HEK293 (cell line): Measurements from ENCODE around the gene TMEM214.

Source experiments
- CTCF ChIA-PET: fragments of 350-600 bp; formaldehyde crosslinking; extraction: SDS; loops from one replicate; lab custom pipeline; 2021; ENCODE audit warnings: antibody characterized with exemption; lab: Yijun Ruan, JAX
- POLR2A ChIA-PET: fragments of 300-600 bp; formaldehyde crosslinking; extraction: SDS; loops from one replicate; lab custom pipeline; 2020; ENCODE audit warnings: antibody characterized with exemption, inconsistent platforms; lab: Yijun Ruan, JAX
- H3K27ac ChIP-seq: fragments of 200-500 bp; sonication (Bioruptor generic); 2 replicates; pipeline ENCODE4 v1.5.1; 2014; ENCODE audit warnings: low read depth, low read length, control low read depth, inconsistent platforms; ENCODE audit errors: extremely low read depth
- H3K36me3 ChIP-seq, 2 experiments: fragments of 200-500 bp in 1 of 2; sonication (Bioruptor generic) in 1 of 2; 1 replicate in 1 of 2; 2 replicates in 1 of 2; pipeline ENCODE4 v1.5.1; 2014 to 2017; ENCODE audit warnings: inconsistent platforms in 2 of 2, low read length in 2 of 2; ENCODE audit not compliant: control insufficient read depth in 2 of 2, insufficient read depth in 1 of 2
- H3K4me1 ChIP-seq: fragments of 200-500 bp; sonication (Bioruptor generic); 2 replicates; pipeline ENCODE4 v1.5.1; 2014; ENCODE audit warnings: mild to moderate bottlenecking, low read length, inconsistent platforms; ENCODE audit not compliant: control insufficient read depth, insufficient read depth
- H3K4me3 ChIP-seq: 2 replicates; pipeline ENCODE4 v1.5.1; 2011; ENCODE audit warnings: low read depth, mild to moderate bottlenecking, control low read depth, low read length, moderate library complexity
- H3K9me3 ChIP-seq: fragments of 200-500 bp; sonication (Bioruptor generic); 2 replicates; pipeline ENCODE4 v1.5.1; 2014; ENCODE audit warnings: low read depth, low read length, inconsistent platforms; ENCODE audit not compliant: control insufficient read depth, insufficient read depth
- GFI1B ChIP-seq: fragments of 450-650 bp; formaldehyde crosslinking; IDR thresholded peaks from 2 replicates; pipeline ENCODE4 v1.5.1; 2016; ENCODE audit warnings: missing biosample characterization, missing genetic modification characterization
- GLI2 ChIP-seq: fragments of 450-650 bp; formaldehyde crosslinking; IDR thresholded peaks from 2 replicates; pipeline ENCODE4; 2017; ENCODE audit warnings: missing biosample characterization, missing genetic modification characterization, low read depth, borderline replicate concordance
- GLIS1 ChIP-seq: fragments of 450-650 bp; formaldehyde crosslinking; IDR thresholded peaks from 2 replicates; pipeline ENCODE4 v1.5.1; 2016; ENCODE audit warnings: missing biosample characterization, missing genetic modification characterization
- MEIS1 ChIP-seq: sonication (generic); formaldehyde crosslinking; IDR thresholded peaks from 2 replicates; pipeline ENCODE4 v1.8.1; 2022; ENCODE audit warnings: missing genetic modification reagents, mild to moderate bottlenecking, borderline replicate concordance
- ZNF157 ChIP-seq: fragments of 450-650 bp; formaldehyde crosslinking; IDR thresholded peaks from 2 replicates; pipeline ENCODE4 v1.5.1; 2016; ENCODE audit warnings: missing biosample characterization, missing genetic modification characterization
- ZNF266 ChIP-seq: fragments of 450-650 bp; formaldehyde crosslinking; IDR thresholded peaks from 2 replicates; pipeline ENCODE4 v1.5.1; 2016; ENCODE audit warnings: missing biosample characterization, missing genetic modification characterization, low read depth
- ZNF280D ChIP-seq: fragments of 450-650 bp; formaldehyde crosslinking; IDR thresholded peaks from 2 replicates; pipeline ENCODE4 v1.5.1; 2016; ENCODE audit warnings: missing biosample characterization, missing genetic modification characterization
- ZNF302 ChIP-seq: fragments of 450-650 bp; formaldehyde crosslinking; IDR thresholded peaks from 2 replicates; pipeline ENCODE4 v1.5.1; 2016; ENCODE audit warnings: missing biosample characterization, missing genetic modification characterization, low read depth
- ZNF311 ChIP-seq: fragments of 450-650 bp; formaldehyde crosslinking; IDR thresholded peaks from 2 replicates; pipeline ENCODE4 v1.5.1; 2017; ENCODE audit warnings: missing biosample characterization, missing genetic modification characterization, borderline replicate concordance
- ZNF362 ChIP-seq: fragments of 450-650 bp; formaldehyde crosslinking; IDR thresholded peaks from 2 replicates; pipeline ENCODE4 v1.5.1; 2016; ENCODE audit warnings: missing biosample characterization, missing genetic modification characterization
- ZNF416 ChIP-seq: fragments of 450-650 bp; formaldehyde crosslinking; IDR thresholded peaks from 2 replicates; pipeline ENCODE4 v1.5.1; 2016; ENCODE audit warnings: missing biosample characterization, missing genetic modification characterization
- ZNF529 ChIP-seq: fragments of 450-650 bp; formaldehyde crosslinking; IDR thresholded peaks from 2 replicates; pipeline ENCODE4 v1.5.1; 2017; ENCODE audit warnings: missing genetic modification characterization, missing biosample characterization; ENCODE audit not compliant: insufficient replicate concordance
- ZNF560 ChIP-seq: fragments of 450-650 bp; formaldehyde crosslinking; IDR thresholded peaks from 2 replicates; pipeline ENCODE4 v1.5.1; 2017; ENCODE audit warnings: missing biosample characterization, missing genetic modification characterization, borderline replicate concordance
- ZNF624 ChIP-seq: fragments of 450-650 bp; formaldehyde crosslinking; IDR thresholded peaks from 2 replicates; pipeline ENCODE4 v1.5.1; 2017; ENCODE audit warnings: missing biosample characterization, missing genetic modification characterization
- ZNF670 ChIP-seq: fragments of 450-650 bp; formaldehyde crosslinking; IDR thresholded peaks from 2 replicates; pipeline ENCODE4 v1.5.1; 2016; ENCODE audit warnings: missing biosample characterization, missing genetic modification characterization, low read depth
- ZNF701 ChIP-seq: fragments of 450-650 bp; formaldehyde crosslinking; IDR thresholded peaks from 2 replicates; pipeline ENCODE4 v1.5.1; 2016; ENCODE audit warnings: missing biosample characterization, missing genetic modification characterization
- ZNF843 ChIP-seq: fragments of 450-650 bp; formaldehyde crosslinking; IDR thresholded peaks from 2 replicates; pipeline ENCODE4 v1.5.1; 2016; ENCODE audit warnings: missing biosample characterization, missing genetic modification characterization
- ZXDB ChIP-seq: fragments of 450-650 bp; formaldehyde crosslinking; IDR thresholded peaks from 2 replicates; pipeline ENCODE4 v1.5.1; 2016; ENCODE audit warnings: missing biosample characterization, missing genetic modification characterization

Gene TMEM214

GRCh38 chr2:27010139-27010538, 22.6 kb upstream of the TMEM214 start (continued):
- TF ChIP-seq ZNF280D (tag by site-specific recombination) (no peak), ZNF362 (tag by site-specific recombination) (no peak), ZNF670 (tag by site-specific recombination) (no peak)

- CTCF ChIA-PET, result interaction anchor here (5.5 to 10.1 kb wide), 2 partner anchors 51 kb away, joined by 53 to 307 read pairs; no protein-coding TSS in a partner anchor
- H3K9me3 ChIP-seq, result no peaks in the 10 kb centered on the region
- H3K27ac ChIP-seq, result no peak overlapping the region
- no peak for TF ChIP-seq ZNF311
- no peak for TF ChIP-seq ZNF624 (tag by site-specific recombination)
- TF ChIP-seq MEIS1 (CRISPR knock-in tag), result no peak
- no peak for TF ChIP-seq ZNF701 (tag by site-specific recombination)
- TF ChIP-seq ZXDB (tag by site-specific recombination), result no peak
- TF ChIP-seq, all 188 proteins: peak for 0
- no peak overlapping the region for H3K4me3 ChIP-seq
- no peaks in the 10 kb centered on the region for H3K4me1 ChIP-seq
- H3K36me3 ChIP-seq, result no peaks in the 10 kb centered on the region
- POLR2A ChIA-PET, result no interaction called here
Observed at GRCh38 chr2:27013738-27014137, 19.0 kb upstream of the TMEM214 start.

- no peaks in the 10 kb centered on the region for H3K9me3 ChIP-seq
- H3K4me3 ChIP-seq, result no peak overlapping the region
- TF ChIP-seq ZNF157 (tag by site-specific recombination), result no peak
- TF ChIP-seq ZNF701 (tag by site-specific recombination), result no peak
- no peak for TF ChIP-seq GFI1B (tag by site-specific recombination)
- TF ChIP-seq ZNF529, result no peak
- no peak for TF ChIP-seq ZNF560 (tag by site-specific recombination)
- TF ChIP-seq ZNF416 (tag by site-specific recombination), result no peak
- no peak for TF ChIP-seq ZNF302 (tag by site-specific recombination)
- TF ChIP-seq ZNF843 (tag by site-specific recombination), result no peak
- no peak for TF ChIP-seq GLI2 (tag by site-specific recombination)
- no peak for TF ChIP-seq ZNF266 (tag by site-specific recombination)
- no peak for TF ChIP-seq GLIS1 (tag by site-specific recombination)
- ChIA-PET POLR2A (no interaction called here), CTCF (interaction anchor here (5.6 to 10.1 kb wide), 2 partner anchors 52 to 169 kb away, joined by 53 to 307 read pairs; no protein-coding TSS in a partner anchor)
- H3K4me1 ChIP-seq, result no peaks in the 10 kb centered on the region
- H3K27ac ChIP-seq, result no peak overlapping the region
- no peaks in the 10 kb centered on the region for H3K36me3 ChIP-seq
Observed at GRCh38 chr2:27014771-27015433, 17.9 kb upstream of the TMEM214 start.
